Smooth muscle cell (in vitro differentiated cells): ENCODE measurements around the gene RNU1-3. TPM values are rescaled to one million over a fixed set of nuclear protein-coding genes. Genes with fewer than 3 reads are reported as not detected.

Experiments
- DNase-seq: peaks from one replicate; lab custom pipeline; 2025; ENCODE audit not compliant: unreplicated experiment; lab: John Stamatoyannopoulos, UW
- H2AFZ ChIP-seq: fragments of 200-600 bp; sonication (generic); 2 replicates; pipeline ENCODE4 v1.6.0; 2016; ENCODE audit warnings: antibody characterized with exemption, low read depth, mild to moderate bottlenecking
- H3F3A ChIP-seq: fragments of 200-600 bp; sonication (generic); 2 replicates; pipeline ENCODE4 v1.6.0; 2017; ENCODE audit warnings: antibody characterized with exemption, low read depth
- H3K27ac ChIP-seq: fragments of 200-600 bp; sonication (generic); 2 replicates; pipeline ENCODE4 v1.5.1; 2016; ENCODE audit warnings: low read depth, mild to moderate bottlenecking
- H3K27me3 ChIP-seq: fragments of 200-600 bp; sonication (generic); 2 replicates; pipeline ENCODE4 v1.6.1; 2016; ENCODE audit warnings: low read depth, mild to moderate bottlenecking
- H3K36me3 ChIP-seq: fragments of 200-600 bp; sonication (generic); 2 replicates; pipeline ENCODE4 v1.5.1; 2016; ENCODE audit warnings: low read depth
- H3K4me1 ChIP-seq: fragments of 200-600 bp; sonication (generic); 2 replicates; pipeline ENCODE4 v1.5.1; 2016; ENCODE audit warnings: low read depth
- H3K4me2 ChIP-seq: fragments of 200-600 bp; sonication (generic); 2 replicates; pipeline ENCODE4 v1.6.0; 2016; ENCODE audit warnings: mild to moderate bottlenecking
- H3K4me3 ChIP-seq: fragments of 200-600 bp; sonication (generic); 2 replicates; pipeline ENCODE4 v1.5.1; 2016; ENCODE audit warnings: mild to moderate bottlenecking
- H3K79me2 ChIP-seq: fragments of 200-600 bp; sonication (generic); 2 replicates; pipeline ENCODE4 v1.6.0; 2016; ENCODE audit warnings: low read depth, mild to moderate bottlenecking
- H3K9ac ChIP-seq: fragments of 200-600 bp; sonication (generic); 2 replicates; pipeline ENCODE4 v1.6.0; 2016; ENCODE audit warnings: low read depth
- H3K9me3 ChIP-seq: fragments of 200-600 bp; sonication (generic); replicated peaks from 2 replicates; pipeline ENCODE4 v1.5.1; 2016; ENCODE audit warnings: low read depth
- H4K20me1 ChIP-seq: fragments of 200-600 bp; sonication (generic); 2 replicates; pipeline ENCODE4 v1.6.0; 2016; ENCODE audit warnings: low read depth
- WGBS: methylation state at CpG from one replicate; pipeline ENCODE4 v1.1.7; 2016; ENCODE audit warnings: low lambda C conversion rate; 5-methylcytosine and 5-hydroxymethylcytosine counted together
- polyA plus RNA-seq: library from polyadenylated mRNA; unstranded; fragments of >200 nt; fragmentation: Nextera tagmentation; extraction: Ambion mirVana; gene quantifications from 2 replicates; pipeline ENCODE4 v1.2.1, GENCODE V29; 2016
- small RNA-seq: library from RNA; depleted of rRNA; stranded (forward); fragments of <200 nt; gene quantifications from one replicate; pipeline ENCODE3, GENCODE V24; 2014
- total RNA-seq: library from RNA; depleted of rRNA; stranded (reverse); fragments of >200 nt; gene quantifications from 2 replicates; pipeline ENCODE4 v1.2.3, GENCODE V29; 2014
- TF ChIP-seq, protein P1 (sequence below): fragments of 200-600 bp; sonication (generic); IDR thresholded peaks from 2 replicates; pipeline ENCODE4 v1.5.1; 2017; ENCODE audit warnings: borderline replicate concordance, mild to moderate bottlenecking, antibody characterized with exemption; ENCODE audit not compliant: insufficient read depth, poor library complexity, severe bottlenecking

Gene RNU1-3
- total and polyA plus RNA-seq, 2 experiments from 2014 or later = under 0.01 to 4.2 TPM

DNA sequence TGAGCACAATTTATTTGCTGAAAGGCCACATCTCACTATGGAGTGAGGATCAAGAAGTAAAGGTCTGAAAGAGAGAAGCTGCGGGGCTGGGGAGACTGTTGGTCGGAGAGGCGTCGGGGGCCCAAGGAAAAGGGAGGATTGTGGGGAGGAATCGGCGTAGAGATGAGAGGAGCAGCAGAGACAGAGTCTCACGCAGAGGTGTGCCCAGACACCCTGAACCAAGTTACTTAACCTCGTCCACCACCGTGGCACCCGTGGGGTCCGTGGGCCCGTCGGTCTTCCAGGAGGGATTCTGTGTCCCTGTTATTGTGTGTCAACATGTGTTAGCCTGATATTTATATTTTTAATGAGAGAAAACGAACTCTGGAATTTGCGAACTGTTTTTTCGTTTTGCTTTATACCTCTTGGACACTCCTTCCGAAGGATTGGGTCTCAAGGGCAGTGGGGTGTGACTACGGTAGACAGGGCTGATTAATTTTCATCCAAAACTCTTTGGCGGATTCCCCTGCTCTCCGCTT, 49.6 kb downstream of the RNU1-3 start:
- H4K20me1 ChIP-seq = peaks cover 3% of the 10 kb centered on the region
- WGBS = 93% methylated on average over 20 of the region's 20 CpGs
- no peak overlapping the region for H3K9ac ChIP-seq
- no peak overlapping the region for H3K4me2 ChIP-seq
- H3K27ac ChIP-seq = no peak overlapping the region
- no peak overlapping the region for H3K4me3 ChIP-seq
- H3K79me2 ChIP-seq = peaks cover 2% of the 10 kb centered on the region
- no peaks in the 10 kb centered on the region for H3K36me3 ChIP-seq
- TF ChIP-seq, protein P1, sequence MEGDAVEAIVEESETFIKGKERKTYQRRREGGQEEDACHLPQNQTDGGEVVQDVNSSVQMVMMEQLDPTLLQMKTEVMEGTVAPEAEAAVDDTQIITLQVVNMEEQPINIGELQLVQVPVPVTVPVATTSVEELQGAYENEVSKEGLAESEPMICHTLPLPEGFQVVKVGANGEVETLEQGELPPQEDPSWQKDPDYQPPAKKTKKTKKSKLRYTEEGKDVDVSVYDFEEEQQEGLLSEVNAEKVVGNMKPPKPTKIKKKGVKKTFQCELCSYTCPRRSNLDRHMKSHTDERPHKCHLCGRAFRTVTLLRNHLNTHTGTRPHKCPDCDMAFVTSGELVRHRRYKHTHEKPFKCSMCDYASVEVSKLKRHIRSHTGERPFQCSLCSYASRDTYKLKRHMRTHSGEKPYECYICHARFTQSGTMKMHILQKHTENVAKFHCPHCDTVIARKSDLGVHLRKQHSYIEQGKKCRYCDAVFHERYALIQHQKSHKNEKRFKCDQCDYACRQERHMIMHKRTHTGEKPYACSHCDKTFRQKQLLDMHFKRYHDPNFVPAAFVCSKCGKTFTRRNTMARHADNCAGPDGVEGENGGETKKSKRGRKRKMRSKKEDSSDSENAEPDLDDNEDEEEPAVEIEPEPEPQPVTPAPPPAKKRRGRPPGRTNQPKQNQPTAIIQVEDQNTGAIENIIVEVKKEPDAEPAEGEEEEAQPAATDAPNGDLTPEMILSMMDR = no peak
- peaks cover 30% of the 10 kb centered on the region for H3K4me1 ChIP-seq
- H3F3A ChIP-seq = peaks cover 9% of the 10 kb centered on the region
- H3K27me3 ChIP-seq = no peaks in the 10 kb centered on the region
- no peaks in the 10 kb centered on the region for H3K9me3 ChIP-seq
- no peak overlapping the region for H2AFZ ChIP-seq
- no peak for DNase-seq

Small RNA genes lying within 50 kb of the gene (small RNA-seq; reads per million reads assigned to genes)
- gene RNU1-3 = not detected

Other genes starting within 250 kb of the RNU1-3 start
- gene SPATA21, start 229.5 kb downstream of the RNU1-3 start, total RNA-seq = not detected in 2 replicates
- gene SPATA21, start 229.5 kb downstream of the RNU1-3 start, polyA plus RNA-seq = 0.07 TPM in 1 of 2 replicates, not detected in the other
- 60.0 and 61.4 TPM in 2 replicates for gene NECAP2, start 226.2 kb downstream of the RNU1-3 start, total RNA-seq
- gene NECAP2, start 226.2 kb downstream of the RNU1-3 start, polyA plus RNA-seq = 49.5 and 60.4 TPM in 2 replicates
- under 0.01 TPM in 2 replicates for gene RNU1-1, start 152.7 kb downstream of the RNU1-3 start, total RNA-seq
- gene RNU1-1, start 152.7 kb downstream of the RNU1-3 start, polyA plus RNA-seq = 4.2 and 6.4 TPM in 2 replicates
- 22.7 and 28.7 TPM in 2 replicates for gene NBPF1, start 53.4 kb downstream of the RNU1-3 start, total RNA-seq
- 18.1 and 26.1 TPM in 2 replicates for gene NBPF1, start 53.4 kb downstream of the RNU1-3 start, polyA plus RNA-seq
- gene RNU1-4, start 73.6 kb upstream of the RNU1-3 start, total RNA-seq = under 0.01 TPM in 2 replicates
- gene RNU1-4, start 73.6 kb upstream of the RNU1-3 start, polyA plus RNA-seq = 4.2 and 6.4 TPM in 2 replicates
- under 0.01 TPM in 2 replicates for gene RNU1-2, start 229.0 kb upstream of the RNU1-3 start, total RNA-seq
- 4.2 and 6.4 TPM in 2 replicates for gene RNU1-2, start 229.0 kb upstream of the RNU1-3 start, polyA plus RNA-seq